GM12874 (cell line): ENCODE data around the gene HLA-DPA1.

Experiments used
- TF ChIP-seq, protein P1 (sequence below): IDR thresholded peaks from 2 replicates; pipeline ENCODE4 v1.5.1; 2011; ENCODE audit warnings: low read depth, mild to moderate bottlenecking, control low read depth, low read length, moderate library complexity; ENCODE audit not compliant: insufficient read depth

HLA-DPA1 gene

DNA sequence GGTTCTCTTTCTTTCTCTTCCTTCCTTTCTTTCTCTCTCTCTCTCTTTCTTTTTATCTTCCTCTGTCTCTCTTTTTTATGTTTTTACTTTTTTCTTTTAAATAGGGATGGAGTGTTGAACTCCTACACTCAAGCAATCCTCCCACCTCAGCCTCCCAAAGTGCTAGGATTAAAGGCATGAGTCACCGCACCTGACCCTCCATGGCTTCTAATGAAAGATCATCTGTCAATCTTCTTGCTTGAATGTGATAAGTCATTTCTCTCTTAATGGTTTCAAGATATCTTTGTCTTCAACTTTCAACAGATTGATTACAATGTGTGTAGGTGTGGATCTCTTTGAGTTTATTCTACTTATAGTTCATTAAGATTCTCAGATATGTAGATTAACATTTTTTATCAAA is 38.9 kb downstream of the HLA-DPA1 start:
- TF ChIP-seq, protein P1, sequence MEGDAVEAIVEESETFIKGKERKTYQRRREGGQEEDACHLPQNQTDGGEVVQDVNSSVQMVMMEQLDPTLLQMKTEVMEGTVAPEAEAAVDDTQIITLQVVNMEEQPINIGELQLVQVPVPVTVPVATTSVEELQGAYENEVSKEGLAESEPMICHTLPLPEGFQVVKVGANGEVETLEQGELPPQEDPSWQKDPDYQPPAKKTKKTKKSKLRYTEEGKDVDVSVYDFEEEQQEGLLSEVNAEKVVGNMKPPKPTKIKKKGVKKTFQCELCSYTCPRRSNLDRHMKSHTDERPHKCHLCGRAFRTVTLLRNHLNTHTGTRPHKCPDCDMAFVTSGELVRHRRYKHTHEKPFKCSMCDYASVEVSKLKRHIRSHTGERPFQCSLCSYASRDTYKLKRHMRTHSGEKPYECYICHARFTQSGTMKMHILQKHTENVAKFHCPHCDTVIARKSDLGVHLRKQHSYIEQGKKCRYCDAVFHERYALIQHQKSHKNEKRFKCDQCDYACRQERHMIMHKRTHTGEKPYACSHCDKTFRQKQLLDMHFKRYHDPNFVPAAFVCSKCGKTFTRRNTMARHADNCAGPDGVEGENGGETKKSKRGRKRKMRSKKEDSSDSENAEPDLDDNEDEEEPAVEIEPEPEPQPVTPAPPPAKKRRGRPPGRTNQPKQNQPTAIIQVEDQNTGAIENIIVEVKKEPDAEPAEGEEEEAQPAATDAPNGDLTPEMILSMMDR = no peak

- TF ChIP-seq, protein P1 = no peak
These were observed 43.2 kb downstream of the HLA-DPA1 start for GRCh38 chr6:33030245-33030644.

GRCh38 chr6:33029328-33030184 is 43.9 kb downstream of the HLA-DPA1 start:
- TF ChIP-seq, protein P1 = no peak

DNA sequence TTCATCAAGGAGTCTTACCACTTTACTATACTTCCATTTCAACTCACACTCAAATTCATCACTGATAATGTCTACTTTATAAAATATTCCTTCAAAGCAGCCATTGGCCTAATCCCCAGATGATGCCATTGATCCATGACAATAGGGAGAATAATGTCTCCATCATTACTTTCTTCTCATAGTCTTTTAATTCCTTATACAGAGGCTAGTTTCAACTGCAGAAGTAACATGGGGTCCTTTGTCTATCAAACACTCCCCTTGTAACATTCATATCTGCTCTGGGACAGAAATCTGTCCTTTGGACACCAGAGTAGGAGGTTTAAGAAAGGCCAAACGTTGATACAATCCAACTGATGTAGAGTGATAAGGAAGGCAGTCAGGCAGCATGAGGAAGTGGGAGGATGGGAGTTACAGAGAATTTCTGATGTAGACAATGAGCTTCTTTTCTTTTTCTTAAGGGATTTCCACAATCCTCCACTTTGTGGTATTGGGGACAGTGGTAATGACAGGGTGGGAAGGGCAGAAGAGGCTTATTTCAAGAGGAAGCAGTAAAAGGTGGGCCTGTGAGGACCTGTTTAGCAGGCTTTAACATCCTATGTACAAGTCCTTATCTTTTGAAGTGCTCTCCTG is 45.1 kb downstream of the HLA-DPA1 start:
- TF ChIP-seq, protein P1 = no peak

- TF ChIP-seq, protein P1 = no peak
These were observed 48.9 kb downstream of the HLA-DPA1 start for GRCh38 chr6:33024521-33024920.

DNA sequence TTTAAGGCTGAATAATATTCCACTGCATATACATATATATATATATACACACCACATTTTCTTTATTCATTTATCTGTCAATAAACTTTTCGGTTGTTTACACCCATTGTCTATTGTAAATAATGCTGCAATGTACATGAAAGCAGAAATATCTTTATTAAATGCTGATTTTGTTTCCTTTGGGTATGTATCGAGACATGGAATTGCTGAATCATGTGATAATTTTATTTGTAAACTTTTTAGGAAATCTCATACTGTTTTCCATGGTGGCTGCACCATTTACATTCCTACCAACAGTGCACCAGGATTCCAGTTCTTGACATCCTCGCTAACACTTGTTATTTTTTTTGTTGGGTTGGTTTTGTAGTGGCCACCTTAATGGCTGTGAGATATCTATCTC is 49.9 kb downstream of the HLA-DPA1 start:
- TF ChIP-seq, protein P1 = no peak

DNA sequence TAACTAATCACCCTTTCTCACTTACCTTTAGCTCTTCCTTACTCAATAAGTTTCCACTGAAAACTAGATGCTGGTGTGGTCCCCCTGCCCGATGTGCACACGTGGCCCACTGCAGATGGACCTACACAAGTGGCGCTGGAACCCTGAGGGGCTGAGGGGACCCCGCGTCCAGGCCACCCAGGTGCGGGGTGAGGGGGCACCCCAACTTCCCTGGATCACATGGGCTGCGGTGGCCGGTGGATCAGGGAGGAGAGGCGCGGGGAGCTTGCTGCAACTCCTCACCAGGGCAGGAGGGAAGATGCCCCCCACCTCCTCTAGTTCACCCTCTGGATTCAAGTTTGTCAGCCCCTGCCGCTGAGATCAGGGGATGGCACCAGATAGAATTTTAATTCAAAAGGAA is 51.5 kb downstream of the HLA-DPA1 start:
- TF ChIP-seq, protein P1 = no peak
